ENCODE results near the gene PDE1C.

GRCh38 chr7:31922848-31923247 lies 147.4 kb downstream of the PDE1C start:
- TF ChIP-seq CTCF (conservative IDR thresholded peaks at IDR 0.05 in 1 of 2, IDR thresholded peaks at IDR 0.05 in 1 of 2; ENCODE audit: low read depth in 1 of 2, low read length in 2 of 2) (no peak), EZH2 (IDR thresholded peaks at IDR 0.05; ENCODE audit: low read length, missing control alignments) (no peak)
